ENCODE results near the gene SIRPB2. TPM values are rescaled to one million over a fixed set of nuclear protein-coding genes. Genes with fewer than 3 reads are reported as not detected.

The SIRPB2 gene
- polyA plus RNA-seq, 1 donor from 2014 or later = not detected

DNA sequence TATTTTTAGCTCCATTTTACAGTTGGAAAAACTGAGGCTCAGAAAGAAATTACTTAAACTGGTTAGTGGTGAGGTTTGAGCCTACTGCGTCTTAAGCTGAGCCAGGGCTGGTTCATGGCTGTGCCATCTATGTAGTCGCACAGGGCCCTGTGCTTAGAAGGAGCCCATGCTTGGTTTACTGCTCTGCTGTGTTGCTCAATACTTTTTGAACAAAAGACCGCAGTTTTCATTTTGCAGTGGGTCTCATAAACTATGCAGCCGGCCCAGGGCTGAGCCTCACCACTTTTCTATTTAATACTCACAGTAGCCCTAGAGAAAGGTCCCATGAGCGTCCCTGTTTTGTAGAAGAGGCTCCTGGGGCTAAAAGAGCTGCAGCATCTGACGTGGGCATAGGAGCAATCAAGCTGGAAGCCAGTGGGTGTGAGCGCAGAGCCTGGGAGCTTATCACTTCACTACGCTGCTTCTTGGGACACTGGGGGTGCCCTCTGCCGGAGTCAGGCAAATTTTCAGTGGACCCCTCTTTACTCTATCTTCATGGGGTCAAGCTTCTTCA is 501 bp downstream of the SIRPB2 start:
- no peak for TF ChIP-seq RAD21 (conservative IDR thresholded peaks at IDR 0.05)
- no peak for TF ChIP-seq TAF1 (IDR thresholded peaks at IDR 0.05; ENCODE audit: low read depth)
- no peak for TF ChIP-seq CTCF (IDR thresholded peaks at IDR 0.05; ENCODE audit: poor library complexity, severe bottlenecking)
- no peak for TF ChIP-seq POLR2AphosphoS5 (IDR thresholded peaks at IDR 0.05)
- TF ChIP-seq SMC3 (conservative IDR thresholded peaks at IDR 0.05; ENCODE audit: poor library complexity) = no peak
- TF ChIP-seq REST (IDR thresholded peaks at IDR 0.05; ENCODE audit: borderline replicate concordance) = no peak
- TF ChIP-seq EZH2 (IDR thresholded peaks at IDR 0.05; ENCODE audit: borderline replicate concordance, insufficient read depth, low read length, poor library complexity, severe bottlenecking) = no peak
- no peak for TF ChIP-seq MXI1 (conservative IDR thresholded peaks at IDR 0.05; ENCODE audit: poor library complexity, severe bottlenecking)
- TF ChIP-seq EP300 (conservative IDR thresholded peaks at IDR 0.05; ENCODE audit: poor library complexity, severe bottlenecking) = no peak

DNA sequence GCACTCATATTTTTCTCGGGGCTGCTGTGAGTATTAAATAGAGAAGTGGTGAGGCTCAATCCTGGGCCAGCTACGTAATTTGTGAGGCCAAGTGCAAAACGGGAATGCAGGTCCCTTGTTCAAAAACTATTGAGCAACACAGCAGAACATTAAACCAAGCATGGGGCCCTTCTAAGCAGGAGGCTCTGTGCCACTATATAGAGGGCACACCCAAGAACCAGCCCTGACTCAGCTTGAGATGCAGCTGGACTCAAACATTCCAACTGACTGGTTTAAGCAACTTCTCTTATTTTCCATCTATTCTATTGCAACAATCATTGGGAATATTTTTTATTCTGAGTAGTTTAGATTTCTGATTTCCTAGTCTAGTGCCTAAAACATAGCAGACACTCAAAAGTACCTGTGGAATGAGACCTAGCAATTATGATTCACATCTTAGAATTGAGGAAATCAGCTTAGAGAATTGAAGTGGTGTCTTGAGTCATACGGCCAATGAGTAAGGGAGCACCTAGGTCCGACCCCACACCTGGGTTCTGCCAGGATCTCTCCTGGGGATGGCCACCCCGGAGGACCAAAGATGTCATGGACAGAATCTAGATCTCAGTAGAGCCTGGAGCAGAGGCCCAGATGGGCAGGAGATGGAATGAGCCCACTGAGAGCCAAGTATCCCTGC is 1.3 kb downstream of the SIRPB2 start:
- Histone ChIP-seq H3K4me3 (ENCODE audit: low read length) (no peak overlapping the region), H4K20me1 (ENCODE audit: insufficient read depth) (no peaks in the 10 kb centered on the region), H3K27ac (ENCODE audit: low read length) (no peak overlapping the region)

More for the DNA sequence above, 501 bp downstream of the SIRPB2 start:
- Histone ChIP-seq H4K20me1 (ENCODE audit: insufficient read depth) (no peaks in the 10 kb centered on the region), H3K27me3 (ENCODE audit: insufficient read depth, low read depth, low read length) (no peaks in the 10 kb centered on the region), H3K27ac (ENCODE audit: low read length) (no peak overlapping the region), H3K4me3 (ENCODE audit: low read length) (no peak overlapping the region), H3K9ac (ENCODE audit: low read length) (no peak overlapping the region), H3F3A (ENCODE audit: insufficient read depth, low read length, poor library complexity, severe bottlenecking) (no peaks in the 10 kb centered on the region), H2AFZ (ENCODE audit: low read depth, low read length) (no peak overlapping the region), H3K9me3 (ENCODE audit: low read length) (no peaks in the 10 kb centered on the region), H3K9me2 (ENCODE audit: insufficient read depth, low read length) (no peaks in the 10 kb centered on the region), H3K4me2 (ENCODE audit: low read length) (no peak overlapping the region), H3K79me2 (replicated peaks; ENCODE audit: insufficient read depth, low read length) (no peaks in the 10 kb centered on the region), H3K36me3 (ENCODE audit: insufficient read depth, low read length) (no peaks in the 10 kb centered on the region)

More for the DNA sequence above, 1.3 kb downstream of the SIRPB2 start:
- no peaks in the 10 kb centered on the region for H3K27me3 ChIP-seq (ENCODE audit: insufficient read depth, low read depth, low read length)
- H3K9ac ChIP-seq (ENCODE audit: low read length) = no peak overlapping the region
- H3K4me2 ChIP-seq (ENCODE audit: low read length) = no peak overlapping the region
- no peak overlapping the region for H2AFZ ChIP-seq (ENCODE audit: low read depth, low read length)
- no peaks in the 10 kb centered on the region for H3K36me3 ChIP-seq (ENCODE audit: insufficient read depth, low read length)
- H3F3A ChIP-seq (ENCODE audit: insufficient read depth, low read length, poor library complexity, severe bottlenecking) = no peaks in the 10 kb centered on the region
- H3K9me3 ChIP-seq (ENCODE audit: low read length) = no peaks in the 10 kb centered on the region
- TF ChIP-seq MXI1 (conservative IDR thresholded peaks at IDR 0.05; ENCODE audit: poor library complexity, severe bottlenecking) (no peak), POLR2AphosphoS5 (IDR thresholded peaks at IDR 0.05) (no peak), EP300 (conservative IDR thresholded peaks at IDR 0.05; ENCODE audit: poor library complexity, severe bottlenecking) (no peak), CTCF (IDR thresholded peaks at IDR 0.05; ENCODE audit: poor library complexity, severe bottlenecking) (no peak), EZH2 (IDR thresholded peaks at IDR 0.05; ENCODE audit: borderline replicate concordance, insufficient read depth, low read length, poor library complexity, severe bottlenecking) (no peak), TAF1 (IDR thresholded peaks at IDR 0.05; ENCODE audit: low read depth) (no peak), SMC3 (conservative IDR thresholded peaks at IDR 0.05; ENCODE audit: poor library complexity) (no peak), REST (IDR thresholded peaks at IDR 0.05; ENCODE audit: borderline replicate concordance) (no peak), RAD21 (conservative IDR thresholded peaks at IDR 0.05) (no peak)
- H3K79me2 ChIP-seq (replicated peaks; ENCODE audit: insufficient read depth, low read length) = no peaks in the 10 kb centered on the region
- no peaks in the 10 kb centered on the region for H3K9me2 ChIP-seq (ENCODE audit: insufficient read depth, low read length)
